ENCODE data around the gene LHPP.
"Not testable (repeated sequence)": the region's sequence is repeated elsewhere in the genome, so short reads cannot be mapped to it uniquely, and the experiment has no call there.

Gene LHPP

DNA sequence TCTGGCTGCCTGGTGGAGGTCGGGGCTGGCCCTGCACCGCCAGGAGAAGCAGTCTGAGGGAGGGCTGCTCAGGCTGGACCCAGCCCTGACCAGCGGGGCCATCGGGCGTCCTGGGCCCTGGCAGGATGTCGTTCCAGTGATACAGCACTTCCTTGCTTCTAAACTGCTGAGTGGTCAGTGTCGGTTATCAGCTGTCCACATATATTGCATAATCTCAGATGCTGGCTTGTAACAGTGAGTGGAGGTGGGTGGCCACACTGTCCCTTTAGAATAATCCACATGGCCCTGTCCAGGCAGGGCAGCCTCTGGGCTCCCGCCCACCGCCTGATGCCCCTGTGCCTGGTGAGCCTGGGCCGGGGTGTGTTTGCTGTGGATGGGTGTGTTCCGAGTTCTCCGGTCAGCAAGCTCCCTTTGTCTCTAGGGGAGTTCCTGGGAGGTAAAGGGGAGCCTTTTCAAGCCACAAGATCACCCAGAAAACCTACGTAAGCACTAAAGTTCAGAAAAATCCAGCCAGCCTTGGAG, 86.1 kb downstream of the LHPP start:
- H3K27ac ChIP-seq: no peak overlapping the region
- in situ Hi-C loops (cut with HindIII; ENCODE audit: low pct_ligation_motif_present, low sequenced_read_pairs): no loop called here
- DNase-seq: no peak

DNA sequence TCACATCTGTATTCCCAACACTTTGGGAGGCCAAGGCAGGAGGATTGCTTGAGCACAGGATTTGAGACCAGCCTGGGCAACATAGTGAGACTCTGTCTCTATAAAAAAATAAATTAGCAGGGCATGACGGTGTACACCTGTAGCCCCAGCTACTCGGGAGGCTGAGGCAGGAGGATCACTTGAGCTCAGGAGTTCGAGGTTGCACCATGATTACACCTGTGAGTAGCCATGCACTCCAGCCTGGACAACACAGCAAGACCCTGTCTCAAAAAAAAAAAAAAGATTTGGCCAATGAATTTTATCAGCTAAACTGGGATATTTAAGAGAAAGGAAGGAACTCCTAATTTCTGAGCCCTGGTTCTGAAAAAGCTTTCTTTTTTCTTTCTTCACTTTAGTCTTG, 87.5 kb downstream of the LHPP start:
- DNase-seq; H3K36me3 ChIP-seq (replicated peaks); H3K4me3 ChIP-seq (ENCODE audit: low read depth, low read length); H3K27ac ChIP-seq; H3K27me3 ChIP-seq (replicated peaks); in situ Hi-C loops (cut with HindIII; ENCODE audit: low pct_ligation_motif_present, low sequenced_read_pairs): not testable (repeated sequence)

More for the DNA sequence above, 86.1 kb downstream of the LHPP start:
- Histone ChIP-seq H3K4me3 (ENCODE audit: low read depth, low read length) (no peak overlapping the region), H3K36me3 (replicated peaks) (no peaks in the 10 kb centered on the region), H3K27me3 (replicated peaks) (no peaks in the 10 kb centered on the region)
- TF ChIP-seq, protein P1, sequence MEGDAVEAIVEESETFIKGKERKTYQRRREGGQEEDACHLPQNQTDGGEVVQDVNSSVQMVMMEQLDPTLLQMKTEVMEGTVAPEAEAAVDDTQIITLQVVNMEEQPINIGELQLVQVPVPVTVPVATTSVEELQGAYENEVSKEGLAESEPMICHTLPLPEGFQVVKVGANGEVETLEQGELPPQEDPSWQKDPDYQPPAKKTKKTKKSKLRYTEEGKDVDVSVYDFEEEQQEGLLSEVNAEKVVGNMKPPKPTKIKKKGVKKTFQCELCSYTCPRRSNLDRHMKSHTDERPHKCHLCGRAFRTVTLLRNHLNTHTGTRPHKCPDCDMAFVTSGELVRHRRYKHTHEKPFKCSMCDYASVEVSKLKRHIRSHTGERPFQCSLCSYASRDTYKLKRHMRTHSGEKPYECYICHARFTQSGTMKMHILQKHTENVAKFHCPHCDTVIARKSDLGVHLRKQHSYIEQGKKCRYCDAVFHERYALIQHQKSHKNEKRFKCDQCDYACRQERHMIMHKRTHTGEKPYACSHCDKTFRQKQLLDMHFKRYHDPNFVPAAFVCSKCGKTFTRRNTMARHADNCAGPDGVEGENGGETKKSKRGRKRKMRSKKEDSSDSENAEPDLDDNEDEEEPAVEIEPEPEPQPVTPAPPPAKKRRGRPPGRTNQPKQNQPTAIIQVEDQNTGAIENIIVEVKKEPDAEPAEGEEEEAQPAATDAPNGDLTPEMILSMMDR (IDR thresholded peaks at IDR 0.05; ENCODE audit: low read depth, low read length, missing control alignments): no peak

DNA sequence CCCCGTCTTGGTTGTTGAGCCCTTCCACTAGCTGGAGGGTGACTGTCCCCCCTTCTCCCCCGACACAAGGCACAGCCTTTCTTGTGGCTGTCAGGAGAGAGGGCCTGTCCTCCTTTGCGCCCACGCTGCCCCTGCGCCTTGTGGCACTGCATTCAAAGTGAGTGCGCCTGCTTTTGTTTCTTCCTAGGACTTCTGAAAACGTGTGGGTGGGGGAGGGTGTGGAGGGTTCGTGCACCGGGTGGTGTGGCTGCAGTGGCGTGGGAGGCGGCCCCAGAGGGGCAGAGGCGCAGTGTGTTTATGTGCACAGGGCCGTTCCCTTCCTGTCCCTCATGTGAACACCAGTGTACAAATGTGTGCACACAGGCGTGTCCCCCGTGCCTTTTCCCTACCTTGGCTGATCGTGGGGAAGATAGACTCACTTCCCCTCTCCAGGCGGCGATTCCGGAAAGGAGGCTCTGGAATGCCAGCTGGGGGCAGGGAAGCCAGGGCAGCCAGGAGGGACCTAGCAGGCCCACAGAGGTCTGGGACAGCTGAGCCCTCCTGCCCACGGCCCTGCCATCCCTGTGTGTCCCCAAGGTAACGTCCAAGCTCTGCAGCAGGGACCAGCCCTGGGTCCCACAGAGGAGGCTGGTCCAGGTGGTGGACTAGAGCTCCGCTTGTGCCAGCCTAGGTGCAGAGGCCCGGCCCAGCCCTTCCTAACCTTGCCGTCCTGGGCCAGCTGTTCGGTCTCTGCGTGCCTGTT, 88.8 kb downstream of the LHPP start:
- TF ChIP-seq, protein P1 (IDR thresholded peaks at IDR 0.05; ENCODE audit: low read depth, low read length, missing control alignments): no peak
- Histone ChIP-seq H3K36me3 (replicated peaks) (no peaks in the 10 kb centered on the region), H3K27me3 (replicated peaks) (no peaks in the 10 kb centered on the region), H3K27ac (no peak overlapping the region), H3K4me3 (ENCODE audit: low read depth, low read length) (peak overlapping the region; percentile 9)
- in situ Hi-C loops (cut with HindIII; ENCODE audit: low pct_ligation_motif_present, low sequenced_read_pairs): no loop called here
- DNase-seq: no peak

DNA sequence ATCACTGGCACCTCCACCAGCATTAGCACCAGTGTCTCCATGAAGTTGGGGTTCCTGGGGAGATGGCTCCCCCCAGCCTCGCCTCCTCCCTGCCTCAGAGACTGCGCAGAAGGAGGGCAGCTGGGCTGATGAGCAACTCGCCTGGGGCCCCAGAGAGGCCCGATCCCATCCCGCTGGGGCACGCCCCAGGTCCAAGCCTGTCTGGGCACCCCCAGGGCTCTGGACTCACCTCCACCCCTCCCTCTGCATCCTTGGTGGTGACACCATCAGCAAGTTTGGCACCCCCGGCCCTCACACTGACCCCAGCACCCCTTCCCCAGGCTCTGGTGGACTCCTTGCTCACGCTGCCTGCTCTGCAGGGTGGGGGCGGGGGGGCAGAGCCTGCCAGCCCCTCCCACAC, 89.5 kb downstream of the LHPP start:
- no peaks in the 10 kb centered on the region for H3K27me3 ChIP-seq (replicated peaks)
- no peak overlapping the region for H3K4me3 ChIP-seq (ENCODE audit: low read depth, low read length)
- in situ Hi-C loops (cut with HindIII; ENCODE audit: low pct_ligation_motif_present, low sequenced_read_pairs): no loop called here
- no peak for DNase-seq
- TF ChIP-seq, protein P1 (IDR thresholded peaks at IDR 0.05; ENCODE audit: low read depth, low read length, missing control alignments): no peak
- H3K27ac ChIP-seq: no peak overlapping the region
- no peaks in the 10 kb centered on the region for H3K36me3 ChIP-seq (replicated peaks)

DNA sequence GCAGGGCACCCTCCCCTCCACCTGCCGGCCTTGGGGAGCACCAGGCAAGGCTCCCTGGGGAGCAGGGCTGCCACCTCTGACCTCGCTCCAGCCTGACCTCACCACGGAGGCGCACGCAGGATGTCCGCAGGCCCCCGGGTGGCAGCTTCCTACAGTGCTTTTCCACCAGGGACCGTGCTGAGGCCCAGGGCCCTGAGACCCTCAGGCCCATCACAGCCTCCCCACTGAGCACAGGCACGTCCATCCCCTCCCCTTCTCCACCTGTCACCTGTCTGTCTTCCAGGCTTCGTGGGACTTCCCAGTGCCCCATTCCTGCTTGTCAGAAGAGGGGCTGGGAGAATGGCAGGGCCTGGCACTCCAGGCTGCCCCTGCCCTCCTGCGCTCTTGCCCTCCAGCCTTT, 90.1 kb downstream of the LHPP start:
- H3K36me3 ChIP-seq (replicated peaks): no peaks in the 10 kb centered on the region
- in situ Hi-C loops (cut with HindIII; ENCODE audit: low pct_ligation_motif_present, low sequenced_read_pairs): no loop called here
- TF ChIP-seq, protein P1 (IDR thresholded peaks at IDR 0.05; ENCODE audit: low read depth, low read length, missing control alignments): no peak
- no peak overlapping the region for H3K27ac ChIP-seq
- DNase-seq: no peak
- H3K27me3 ChIP-seq (replicated peaks): no peaks in the 10 kb centered on the region
- H3K4me3 ChIP-seq (ENCODE audit: low read depth, low read length): no peak overlapping the region

DNA sequence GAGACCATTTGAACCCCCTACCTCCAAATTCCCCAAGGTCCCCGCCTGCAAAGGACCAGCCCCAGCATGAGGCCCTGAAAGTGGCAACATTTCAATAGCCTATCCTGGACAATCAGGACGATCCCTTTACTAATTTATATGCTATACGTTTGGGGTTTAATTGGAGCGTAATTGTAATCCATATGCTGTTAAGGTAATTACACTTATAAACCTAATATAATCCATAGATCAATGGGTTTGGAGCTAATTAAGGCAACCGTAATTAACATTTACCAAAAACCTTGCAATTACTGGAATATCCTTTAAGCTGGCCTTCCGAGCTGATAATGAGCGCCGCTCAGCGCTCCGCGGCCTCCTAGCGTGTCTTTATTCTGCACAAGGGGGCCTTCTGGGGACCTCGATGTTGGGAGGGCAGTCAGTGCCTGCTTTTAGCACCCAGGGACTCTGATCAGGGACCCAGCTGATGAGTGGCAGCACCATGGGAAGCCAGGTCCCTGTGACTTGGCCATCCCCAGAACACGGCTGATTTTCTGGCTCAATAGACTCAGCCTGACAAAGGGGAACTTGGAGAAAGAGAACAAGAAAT, 91.2 kb downstream of the LHPP start:
- Histone ChIP-seq H3K27ac (no peak overlapping the region), H3K27me3 (replicated peaks) (no peaks in the 10 kb centered on the region), H3K4me3 (ENCODE audit: low read depth, low read length) (no peak overlapping the region), H3K36me3 (replicated peaks) (no peaks in the 10 kb centered on the region)
- no peak for DNase-seq
- TF ChIP-seq, protein P1 (IDR thresholded peaks at IDR 0.05; ENCODE audit: low read depth, low read length, missing control alignments): no peak
- in situ Hi-C loops (cut with HindIII; ENCODE audit: low pct_ligation_motif_present, low sequenced_read_pairs): no loop called here
